Psoas muscle (tissue), 8 donors: Measurements from ENCODE around the gene ZGPAT. TPM values are rescaled to one million over a fixed set of nuclear protein-coding genes. Genes with fewer than 3 reads are reported as not detected.
"Not testable (repeated sequence)": the region's sequence is repeated elsewhere in the genome, so short reads cannot be mapped to it uniquely, and the experiment has no call there.

Experiments
- ATAC-seq, 4 donors: fragments of 200-7000 bp; cut with Tn5 transposase; one replicate each; pipeline ENCODE4 v1.9.1; 2020; ENCODE audit warnings: moderate library complexity in 3 of 4, mild to moderate bottlenecking in 2 of 4
- DNase-seq, 2 donors: peaks; one replicate each; pipeline ENCODE4 v3.0.0-alpha.2; 2020
- H3K27ac ChIP-seq: fragments of 200-600 bp; one replicate; pipeline ENCODE4 v1.8.0; 2022
- H3K27me3 ChIP-seq, 3 donors: fragments of 200-600 bp in 1 of 3; one replicate each; pipeline versions ENCODE4 v1.6.1 to v1.8.0; 2013 to 2022; ENCODE audit warnings: low read length in 2 of 3, mild to moderate bottlenecking in 2 of 3, moderate library complexity in 1 of 3; ENCODE audit not compliant: insufficient read depth in 3 of 3
- H3K36me3 ChIP-seq, 2 donors: fragments of 200-600 bp in 1 of 2; one replicate each; pipeline versions ENCODE4 v1.6.1 to v1.8.0; 2013 to 2022; ENCODE audit warnings: low read depth in 1 of 2, mild to moderate bottlenecking in 1 of 2, moderate library complexity in 1 of 2; ENCODE audit not compliant: insufficient read depth in 1 of 2
- H3K4me1 ChIP-seq: fragments of 200-600 bp; one replicate; pipeline ENCODE4 v1.8.0; 2022
- H3K4me3 ChIP-seq: fragments of 200-600 bp; one replicate; pipeline ENCODE4 v1.8.0; 2022; ENCODE audit warnings: mild to moderate bottlenecking
- H3K9me3 ChIP-seq: fragments of 200-600 bp; one replicate; pipeline ENCODE4 v1.8.0; 2022
- CTCF ChIP-seq: fragments of 200-600 bp; IDR thresholded peaks from one replicate; pipeline ENCODE4 v1.8.0; 2022; ENCODE audit warnings: antibody characterized with exemption
- WGBS, 3 donors: extraction: QIAGEN DNeasy Blood & Tissue Kit; methylation state at CpG; one replicate each; pipeline versions ENCODE4 v1.1.6 to v1.1.7; 2013; 5-methylcytosine and 5-hydroxymethylcytosine counted together
- intact Hi-C, 2 donors: fragments of 100-400 bp; cut with DNase I; formaldehyde crosslinking; loops; one replicate each; pipeline versions ENCODE4 v1.11.0 to v1.14.2; 2022
- polyA plus RNA-seq, 3 donors: library from polyadenylated mRNA; stranded (reverse); fragments of 200-250 nt; gene quantifications; one replicate each; pipeline ENCODE4 v1.2.3, GENCODE V29; 2013
- total RNA-seq, 4 donors: library from RNA; stranded (reverse); fragmentation: NEBNext Ultra II Directional in 2 of 4; extraction: Animal tissue kit (Norgen Biotek cat#: 25700) in 2 of 4; gene quantifications; one replicate each; pipeline versions ENCODE4 v1.2.1 to v1.2.4, GENCODE V29; 2021 to 2023
- donor health status: healthy with polysubstance abuse.
- donor health status: DM: no; HTN: no; CAD: no; lungs with moderate emphysema.
- donor health status: Bipolar disorder and iron deficiency.
- donor health status: healthy.
- donor health status: DM: yes; HTN: yes; CAD: no.
- donor health status: DM: no; HTN: no; CAD: no.
- donor health status: DM: no; HTN: no; CAD: no.
- donor health status: DM: yes; HTN: yes; CAD: no.

ZGPAT gene
- total and polyA plus RNA-seq, 7 donors: 10.7 to 54.8 (median 18.2) TPM

DNA sequence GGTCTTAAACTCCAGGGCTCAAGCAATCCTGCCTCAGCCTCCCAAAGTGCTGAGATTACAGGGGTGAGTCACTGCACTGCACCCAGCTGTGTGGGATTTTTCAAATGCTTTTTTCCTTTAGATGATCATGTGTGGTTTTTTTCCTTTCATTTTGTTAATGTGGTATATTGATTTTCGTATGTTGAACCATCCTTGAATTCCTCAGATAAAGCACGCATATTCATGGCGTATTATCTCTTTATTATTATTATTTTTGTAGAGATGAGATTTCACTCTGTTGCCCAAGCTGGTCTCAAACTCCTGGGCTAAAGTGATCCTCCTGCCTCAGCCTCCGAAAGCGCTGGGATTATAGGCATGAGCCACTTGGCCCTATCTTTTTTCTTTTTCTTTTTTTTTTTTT lies 7.0 kb downstream of the ZGPAT start:
- H3K4me3 ChIP-seq: no peak overlapping the region

DNA sequence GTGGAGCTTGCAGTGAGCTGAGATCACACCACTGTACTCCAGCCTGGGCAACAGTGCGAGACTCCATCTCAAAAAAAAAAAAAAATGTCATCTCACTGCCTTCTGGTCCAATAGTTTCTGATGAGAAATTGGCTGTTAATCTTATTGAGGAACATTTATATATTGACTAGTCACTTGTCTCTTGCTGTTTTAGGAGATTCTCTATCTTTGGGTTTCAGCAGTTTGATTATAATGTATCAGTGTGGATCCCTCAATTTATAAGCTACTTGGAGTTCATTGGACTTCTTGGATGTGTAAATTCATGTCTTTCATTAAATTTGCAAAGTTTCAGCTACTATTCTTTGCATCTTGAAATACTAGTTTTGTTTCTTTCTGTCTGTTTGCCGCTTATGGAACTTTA lies 11.2 kb downstream of the ZGPAT start:
- DNase-seq (no peak), ATAC-seq (no peak)
- H3K9me3 ChIP-seq: peaks cover 6% of the 10 kb centered on the region
- no peak overlapping the region for H3K4me3 ChIP-seq
- intact Hi-C loops: no loop called here
- H3K27ac ChIP-seq: no peak overlapping the region
- no peak for TF ChIP-seq CTCF
- WGBS, 3 donors: 99 to 100% (median 100%) methylated on average over 1 to 2 of the region's 2 CpGs
- no peaks in the 10 kb centered on the region for H3K4me1 ChIP-seq
- H3K36me3 ChIP-seq: peaks cover 0 to 54% of the 10 kb centered on the region in 2 donors
- no peaks in the 10 kb centered on the region for H3K27me3 ChIP-seq

More for the DNA sequence above, 7.0 kb downstream of the ZGPAT start:
- TF ChIP-seq CTCF: no peak
- DNase-seq (no peak), ATAC-seq (no peak)
- Histone ChIP-seq H3K4me1 (no peaks in the 10 kb centered on the region), H3K9me3 (peaks cover 6% of the 10 kb centered on the region), H3K27ac (no peak overlapping the region), H3K27me3 (no peaks in the 10 kb centered on the region), H3K36me3 (peaks cover 3 to 76% of the 10 kb centered on the region in 2 donors)
- intact Hi-C loops: no loop called here
- 97 to 98% (median 98%) methylated on average over 5 of the region's 5 CpGs for WGBS, 3 donors

DNA sequence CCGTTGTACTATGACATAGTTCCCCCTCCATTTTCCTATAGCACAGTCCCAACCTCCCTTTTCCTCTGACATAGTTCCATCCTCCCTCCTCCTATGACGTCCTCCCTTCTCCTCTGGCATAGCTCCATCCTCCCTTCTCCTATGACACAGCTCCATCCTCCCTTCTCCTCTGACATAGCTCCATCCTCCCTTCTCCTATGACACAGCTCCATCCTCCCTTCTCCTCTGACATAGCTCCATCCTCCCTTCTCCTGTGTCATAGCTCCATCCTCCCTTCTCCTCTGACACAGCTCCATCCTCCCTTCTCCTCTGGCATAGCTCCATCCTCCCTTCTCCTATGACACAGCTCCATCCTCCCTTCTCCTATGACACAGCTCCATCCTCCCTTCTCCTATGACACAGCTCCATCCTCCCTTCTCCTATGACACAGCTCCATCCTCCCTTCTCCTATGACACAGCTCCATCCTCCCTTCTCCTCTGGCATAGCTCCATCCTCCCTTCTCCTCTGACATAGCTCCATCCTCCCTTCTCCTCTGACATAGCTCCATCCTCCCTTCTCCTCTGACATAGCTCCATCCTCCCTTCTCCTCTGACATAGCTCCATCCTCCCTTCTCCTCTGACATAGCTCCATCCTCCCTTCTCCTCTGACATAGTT lies 15.3 kb downstream of the ZGPAT start:
- WGBS, 3 donors: 53 to 62% (median 60%) methylated on average over 2 of the region's 2 CpGs
- intact Hi-C loops, H3K4me1 ChIP-seq, H3K4me3 ChIP-seq, H3K9me3 ChIP-seq, DNase-seq, H3K27ac ChIP-seq, H3K27me3 ChIP-seq, ATAC-seq: not testable (repeated sequence)
- peaks cover 0 to 29% of the 10 kb centered on the region in 2 donors for H3K36me3 ChIP-seq

DNA sequence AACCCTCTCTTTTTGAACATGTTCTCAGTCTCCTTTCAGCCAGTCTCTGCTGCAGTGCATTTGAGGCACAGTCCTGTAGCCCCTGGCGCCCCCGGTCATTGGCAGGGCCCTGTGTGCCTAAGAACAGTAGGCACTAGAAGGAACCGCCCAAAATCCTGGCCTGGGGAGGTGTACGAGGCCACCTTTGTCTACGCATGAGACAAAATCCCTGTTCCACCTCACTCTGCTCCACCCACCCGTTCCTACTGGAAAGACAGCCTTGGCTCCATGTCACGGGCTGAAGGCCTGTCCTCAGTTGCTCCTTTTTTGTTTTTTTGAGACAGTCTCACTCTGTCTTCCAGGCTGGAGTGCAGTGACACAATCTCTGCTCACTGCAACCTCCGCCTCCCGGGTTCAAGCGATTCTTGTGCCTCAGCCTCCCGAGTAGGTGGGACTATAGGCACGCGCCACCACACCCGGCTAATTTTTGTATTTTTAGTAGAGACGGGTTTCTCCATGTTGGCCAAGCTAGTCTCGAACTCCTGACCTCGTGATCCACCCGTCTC lies 22.4 kb downstream of the ZGPAT start:
- H3K9me3 ChIP-seq, intact Hi-C loops, H3K27ac ChIP-seq, H3K4me3 ChIP-seq, DNase-seq, H3K4me1 ChIP-seq, ATAC-seq, H3K27me3 ChIP-seq: not testable (repeated sequence)
- peaks cover 0 to 19% of the 10 kb centered on the region in 2 donors for H3K36me3 ChIP-seq
- WGBS, 3 donors: 92 to 94% (median 94%) methylated on average over 18 of the region's 18 CpGs

GRCh38 chr20:63731410-63731809 lies 23.6 kb downstream of the ZGPAT start:
- intact Hi-C loops: no loop called here
- no peak for TF ChIP-seq CTCF
- 70 to 92% (median 79%) methylated on average over 4 to 5 of the region's 5 CpGs for WGBS, 3 donors

More at GRCh38 chr20:63731410-63731809, 23.6 kb downstream of the ZGPAT start:
- peaks cover 0 to 29% of the 10 kb centered on the region in 2 donors for H3K36me3 ChIP-seq
- H3K27ac ChIP-seq: no peak overlapping the region
- H3K27me3 ChIP-seq: no peaks in the 10 kb centered on the region
- no peaks in the 10 kb centered on the region for H3K4me1 ChIP-seq
- no peak overlapping the region for H3K4me3 ChIP-seq
- no peak for ATAC-seq
- no peaks in the 10 kb centered on the region for H3K9me3 ChIP-seq
- no peak for DNase-seq
